ENCODE data around the gene NOS1AP. TPM values are rescaled to one million over a fixed set of nuclear protein-coding genes. Genes with fewer than 3 reads are reported as not detected.
A peak's percentile ranks its signal among the peaks of the same experiment; 100 is the strongest.

The NOS1AP gene
- total RNA-seq, 1 donor from 2014 or later = 9.1 TPM

DNA sequence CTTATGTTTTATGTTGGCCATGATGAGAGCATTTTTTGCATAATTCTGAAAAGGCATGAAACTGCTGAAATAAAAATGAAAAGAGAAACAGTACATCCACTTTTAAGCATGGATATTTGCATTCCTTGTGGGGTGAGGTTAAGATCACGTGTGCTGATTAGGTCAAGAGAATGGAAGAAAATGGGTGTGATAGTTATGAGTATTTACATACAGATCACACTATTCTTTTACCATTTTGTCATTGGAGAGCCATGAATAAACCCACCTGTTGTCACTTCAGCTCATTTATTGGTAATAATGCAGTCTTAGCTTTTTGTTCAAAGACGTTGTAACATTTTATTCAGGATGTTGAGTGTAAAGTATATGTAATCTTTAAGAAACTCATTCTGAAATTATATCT lies 153.2 kb downstream of the NOS1AP start:
- no peak for ATAC-seq
- intact Hi-C loops (cut with DNase I) = no loop called here
- no peak for DNase-seq (ENCODE audit: low spot score)

GRCh38 chr1:162223488-162223887 lies 154.0 kb downstream of the NOS1AP start:
- ATAC-seq = no peak
- intact Hi-C loops (cut with DNase I) = no loop called here

GRCh38 chr1:162224267-162224666 lies 154.8 kb downstream of the NOS1AP start:
- intact Hi-C loops (cut with DNase I) = no loop called here
- ATAC-seq (no peak), DNase-seq (ENCODE audit: low spot score) (no peak)

More at GRCh38 chr1:162223488-162223887, 154.0 kb downstream of the NOS1AP start:
- DNase-seq (ENCODE audit: low spot score) = no peak

DNA sequence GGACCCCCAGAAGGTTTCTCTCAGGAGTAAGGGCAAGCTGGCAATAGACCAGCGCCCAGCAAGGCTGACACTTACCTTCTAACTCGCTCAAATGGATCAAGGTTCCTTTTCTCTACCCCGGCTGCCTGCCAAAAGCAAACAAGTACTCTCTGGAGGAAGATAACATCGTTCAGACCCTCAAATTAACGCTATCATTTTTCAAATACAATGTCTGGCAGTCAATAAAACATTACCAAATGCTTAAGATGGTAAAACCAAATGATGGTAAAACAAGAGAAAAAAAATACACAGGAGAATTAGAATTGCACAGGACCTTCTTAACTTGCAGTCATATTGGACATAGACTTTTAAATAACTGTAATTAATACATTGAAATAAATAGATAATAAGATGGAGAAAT lies 159.1 kb downstream of the NOS1AP start:
- DNase-seq (ENCODE audit: low spot score) (no peak), ATAC-seq (no peak)
- intact Hi-C loops (cut with DNase I) = no loop called here

GRCh38 chr1:162229549-162229948 lies 160.1 kb downstream of the NOS1AP start:
- intact Hi-C loops (cut with DNase I) = no loop called here
- ATAC-seq = peak; percentile 34
- no peak for DNase-seq (ENCODE audit: low spot score)

GRCh38 chr1:162230096-162230495 lies 160.6 kb downstream of the NOS1AP start:
- no peak for DNase-seq (ENCODE audit: low spot score)
- intact Hi-C loops (cut with DNase I) = no loop called here
- ATAC-seq = peak; percentile 51

DNA sequence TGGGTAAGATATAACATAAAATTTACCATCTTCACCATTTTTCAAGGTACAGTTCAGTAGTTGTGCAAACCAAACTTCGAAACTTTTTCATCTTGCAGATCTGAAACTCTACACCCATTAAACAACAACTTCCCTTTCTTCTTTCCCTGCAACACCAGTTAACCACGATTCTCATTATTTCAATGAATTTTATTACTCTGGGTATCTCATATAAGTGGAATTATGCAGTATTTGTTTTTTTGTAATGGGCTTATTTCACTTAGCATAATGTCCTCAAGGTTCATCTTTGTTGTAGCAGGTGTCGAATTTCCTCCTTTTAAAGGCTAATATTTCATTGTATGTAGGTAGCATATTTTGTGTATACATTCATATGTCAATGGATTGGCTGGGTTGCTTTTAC lies 161.0 kb downstream of the NOS1AP start:
- DNase-seq (ENCODE audit: low spot score) = no peak
- ATAC-seq = no peak
- intact Hi-C loops (cut with DNase I) = no loop called here

- ATAC-seq (no peak), DNase-seq (ENCODE audit: low spot score) (no peak)
- intact Hi-C loops (cut with DNase I) = no loop called here
Measured at GRCh38 chr1:162232034-162232711, 162.7 kb downstream of the NOS1AP start.

GRCh38 chr1:162233066-162233465 lies 163.6 kb downstream of the NOS1AP start:
- intact Hi-C loops (cut with DNase I) = no loop called here
- DNase-seq (ENCODE audit: low spot score) (no peak), ATAC-seq (no peak)

- intact Hi-C loops (cut with DNase I) = no loop called here
- DNase-seq (ENCODE audit: low spot score) (no peak), ATAC-seq (no peak)
Measured at GRCh38 chr1:162233937-162234336, 164.4 kb downstream of the NOS1AP start.

GRCh38 chr1:162234571-162234970 lies 165.1 kb downstream of the NOS1AP start:
- intact Hi-C loops (cut with DNase I) = no loop called here
- no peak for DNase-seq (ENCODE audit: low spot score)
- no peak for ATAC-seq

GRCh38 chr1:162235241-162235800 lies 165.8 kb downstream of the NOS1AP start:
- intact Hi-C loops (cut with DNase I) = no loop called here
- DNase-seq (ENCODE audit: low spot score) (peak; percentile 67), ATAC-seq (peak; percentile 89)

GRCh38 chr1:162236201-162236600 lies 166.7 kb downstream of the NOS1AP start:
- intact Hi-C loops (cut with DNase I) = no loop called here
- DNase-seq (ENCODE audit: low spot score) (no peak), ATAC-seq (no peak)

GRCh38 chr1:162236618-162237017 lies 167.1 kb downstream of the NOS1AP start:
- DNase-seq (ENCODE audit: low spot score) = no peak
- no peak for ATAC-seq

DNA sequence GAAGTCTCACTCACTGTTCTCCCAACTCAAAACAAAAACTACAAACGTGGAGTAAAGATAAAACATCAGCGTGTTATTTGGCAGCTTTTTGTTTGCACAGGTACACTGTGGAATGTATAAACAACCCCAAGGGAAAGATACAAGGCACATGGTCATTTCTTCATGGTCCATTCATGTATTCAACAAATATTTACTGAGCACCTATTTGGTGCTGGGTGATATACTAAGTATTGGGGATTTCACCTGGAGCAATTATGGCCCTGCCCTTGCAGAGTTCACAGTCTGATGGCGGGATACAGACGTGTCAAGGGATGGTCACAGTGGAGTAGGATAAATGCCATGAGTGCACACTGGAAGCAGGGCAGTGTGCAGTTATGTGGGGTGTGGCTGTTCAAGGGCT lies 171.1 kb downstream of the NOS1AP start:
- intact Hi-C loops (cut with DNase I) = no loop called here
- DNase-seq (ENCODE audit: low spot score) (no peak), ATAC-seq (no peak)

More at GRCh38 chr1:162236618-162237017, 167.1 kb downstream of the NOS1AP start:
- intact Hi-C loops (cut with DNase I) = no loop called here

DNA sequence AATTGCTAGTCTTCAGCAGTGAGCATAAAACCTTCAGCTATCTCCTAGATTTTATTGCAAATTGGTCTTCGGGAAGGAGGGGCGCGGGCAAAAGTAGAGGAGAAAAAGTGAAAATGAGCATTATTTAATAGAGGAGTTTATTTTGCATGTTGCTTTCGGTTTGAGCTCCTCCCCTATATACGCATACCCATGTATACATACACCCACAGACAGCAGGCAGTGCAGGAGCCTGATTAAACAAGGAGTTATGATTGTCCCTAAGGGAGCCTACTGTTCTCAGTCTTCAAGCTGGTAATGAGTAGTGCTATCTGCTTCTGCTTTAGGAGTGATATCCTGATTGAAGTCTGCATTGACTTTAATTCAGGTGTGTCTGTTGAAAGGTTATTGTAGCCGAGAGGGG lies 173.3 kb downstream of the NOS1AP start:
- intact Hi-C loops (cut with DNase I) = no loop called here
- DNase-seq (ENCODE audit: low spot score) = no peak
- no peak for ATAC-seq

DNA sequence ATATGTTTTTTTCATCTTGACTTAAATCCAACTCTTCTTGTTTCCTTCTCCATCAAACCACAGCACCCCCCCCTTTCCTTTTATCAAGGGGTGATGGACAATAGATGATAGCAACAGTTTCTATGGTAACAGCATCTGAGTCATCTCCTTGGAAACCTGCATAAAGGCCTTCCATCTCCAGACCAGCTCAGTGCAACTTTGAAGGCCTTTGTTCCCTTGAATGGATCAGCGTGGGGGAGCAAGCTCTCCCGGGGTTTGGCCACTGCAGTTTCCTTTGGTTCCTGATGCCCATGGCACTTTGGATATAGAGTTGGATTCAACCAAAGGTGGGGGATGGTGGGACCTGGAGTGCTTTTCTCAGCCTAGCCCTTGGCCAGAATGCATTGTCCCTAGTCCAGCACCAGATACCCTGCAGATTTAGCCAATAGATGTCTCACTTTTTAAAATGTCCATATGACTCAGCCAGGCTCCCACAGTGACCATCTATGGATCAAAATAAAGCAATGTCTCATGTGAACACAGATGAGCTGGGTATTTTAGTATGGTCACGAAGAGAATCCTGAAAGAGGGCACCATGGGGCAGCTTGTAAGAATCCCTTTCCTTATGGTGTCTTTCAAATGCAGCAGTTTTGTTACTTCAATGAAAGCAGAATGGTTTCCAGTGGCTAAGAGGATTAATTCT lies 179.5 kb downstream of the NOS1AP start:
- DNase-seq (ENCODE audit: low spot score) = no peak
- intact Hi-C loops (cut with DNase I) = no loop called here
- no peak for ATAC-seq

GRCh38 chr1:162250004-162250730 lies 180.7 kb downstream of the NOS1AP start:
- intact Hi-C loops (cut with DNase I) = no loop called here
- no peak for DNase-seq (ENCODE audit: low spot score)
- no peak for ATAC-seq

- ATAC-seq (no peak), DNase-seq (ENCODE audit: low spot score) (no peak)
- intact Hi-C loops (cut with DNase I) = no loop called here
Measured at GRCh38 chr1:162251102-162251501, 181.6 kb downstream of the NOS1AP start.

DNA sequence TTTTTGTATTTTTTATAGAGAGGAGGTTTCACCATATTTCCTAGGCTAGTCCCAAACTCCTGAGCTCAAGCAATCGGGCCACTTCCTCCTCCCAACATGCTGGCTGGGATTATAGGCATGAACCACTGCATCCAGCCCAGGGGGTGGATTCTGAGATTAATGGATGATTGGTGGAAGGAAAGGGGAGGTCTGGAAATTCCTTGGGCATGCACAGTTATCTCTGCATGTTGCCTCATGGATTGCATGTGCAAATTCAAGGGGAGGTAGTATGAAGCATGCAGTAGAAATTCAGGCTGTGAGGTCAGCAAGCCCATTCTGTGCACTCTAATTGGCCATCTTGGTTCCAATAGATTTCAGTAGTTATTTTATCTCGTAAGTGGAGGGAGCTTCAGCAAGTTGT lies 182.7 kb downstream of the NOS1AP start:
- intact Hi-C loops (cut with DNase I) = no loop called here
- no peak for ATAC-seq
- DNase-seq (ENCODE audit: low spot score) = no peak

Data from sciatic nerve (tissue), 2 donors.